OCI-LY7 (cell line): ENCODE data around the gene P2RX6. TPM values are rescaled to one million over a fixed set of nuclear protein-coding genes. Genes with fewer than 3 reads are reported as not detected.

Experiments
- BruUV-seq: library from RNA; stranded (reverse); fragments of 400-500 nt; replicated peaks from 2 replicates; lab custom pipeline; 2021; lab: Mats Ljungman, UMichigan
- CTCF ChIA-PET: fragments of 300-600 bp; sonication (Branson Sonifier 250); formaldehyde crosslinking; loops from one replicate; lab custom pipeline; 2022; ENCODE audit warnings: antibody characterized with exemption; ENCODE audit not compliant: unreplicated experiment; lab: Charles Lee
- POLR2A ChIA-PET: fragments of 300-600 bp; sonication (Branson Sonifier 250); formaldehyde crosslinking; loops from one replicate; lab custom pipeline; 2022; ENCODE audit warnings: antibody characterized with exemption; lab: Charles Lee
- DNase-seq: peaks from one replicate; pipeline ENCODE4 v3.0.0-alpha.2; 2015; ENCODE audit warnings: low spot score
- H2AFZ ChIP-seq: fragments of 200-600 bp; sonication (generic), shearing (Covaris generic); 2 replicates; pipeline ENCODE4 v1.6.1; 2014; ENCODE audit warnings: mild to moderate bottlenecking, antibody characterized with exemption, low read length, moderate library complexity
- H3K27ac ChIP-seq: fragments of 200-600 bp; sonication (generic); 2 replicates; pipeline ENCODE4 v1.5.1; 2014; ENCODE audit warnings: mixed run types, low read depth, mild to moderate bottlenecking, moderate library complexity, low read length, inconsistent platforms; ENCODE audit not compliant: poor library complexity, severe bottlenecking
- H3K36me3 ChIP-seq: fragments of 200-600 bp; sonication (generic); 2 replicates; pipeline ENCODE4 v1.6.1; 2014; ENCODE audit warnings: mild to moderate bottlenecking, antibody characterized with exemption, low read length, moderate library complexity, mixed read lengths; ENCODE audit not compliant: insufficient read depth
- H3K4me1 ChIP-seq: fragments of 200-600 bp; sonication (generic); 2 replicates; pipeline ENCODE4 v1.5.1; 2014; ENCODE audit warnings: mild to moderate bottlenecking, low read length; ENCODE audit not compliant: insufficient read depth, poor library complexity, severe bottlenecking
- H3K4me2 ChIP-seq: fragments of 200-600 bp; sonication (generic); 2 replicates; pipeline ENCODE4 v1.6.1; 2014; ENCODE audit warnings: mild to moderate bottlenecking, low read length
- H3K4me3 ChIP-seq: fragments of 200-600 bp; sonication (generic); 2 replicates; pipeline ENCODE4 v1.5.1; 2014; ENCODE audit warnings: mild to moderate bottlenecking, low read depth, low read length; ENCODE audit not compliant: poor library complexity, severe bottlenecking
- H3K79me2 ChIP-seq: fragments of 200-600 bp; sonication (generic); 2 replicates; pipeline ENCODE4 v1.6.1; 2016; ENCODE audit warnings: low read depth, mild to moderate bottlenecking, low read length, moderate library complexity, mixed read lengths; ENCODE audit not compliant: insufficient read depth
- H3K9me2 ChIP-seq: fragments of 200-600 bp; sonication (generic); 2 replicates; pipeline ENCODE4 v1.6.1; 2016; ENCODE audit warnings: mild to moderate bottlenecking, low read length, mixed read lengths; ENCODE audit not compliant: insufficient read depth
- H3K9me3 ChIP-seq: fragments of 200-600 bp; sonication (generic); 2 replicates; pipeline ENCODE4 v1.6.1; 2014; ENCODE audit warnings: mild to moderate bottlenecking, mixed run types, low read length, mixed read lengths
- H4K20me1 ChIP-seq: fragments of 200-600 bp; sonication (generic); 2 replicates; pipeline ENCODE4 v1.6.1; 2014; ENCODE audit warnings: mild to moderate bottlenecking, antibody characterized with exemption, low read length, moderate library complexity, mixed read lengths; ENCODE audit not compliant: insufficient read depth
- EZH2phosphoT487 ChIP-seq: fragments of 200-600 bp; sonication (generic); IDR thresholded peaks from 2 replicates; pipeline ENCODE4 v1.6.1; 2018; ENCODE audit warnings: low read depth, borderline replicate concordance, mild to moderate bottlenecking, mixed run types, antibody characterized with exemption, low read length, moderate library complexity, mixed read lengths
- intact Hi-C: fragments of 100-400 bp; cut with micrococcal nuclease; formaldehyde crosslinking; loops from one replicate; pipeline ENCODE4 v1.10.0; 2022; ENCODE audit not compliant: unreplicated experiment
- total RNA-seq, 2 experiments: library from RNA; depleted of rRNA in 1 of 2; stranded (reverse); fragments of >200 nt in 1 of 2; shearing (Covaris generic) in 1 of 2; gene quantifications; 2 replicates each; pipeline ENCODE4 v1.2.3, GENCODE V29; 2014 to 2022
- TF ChIP-seq, protein P1 (sequence below): fragments of 200-600 bp; sonication (generic); conservative IDR thresholded peaks from 2 replicates; pipeline ENCODE4 v1.5.1; 2014; ENCODE audit warnings: mild to moderate bottlenecking, antibody characterized with exemption, low read length, moderate library complexity, mixed read lengths

The P2RX6 gene
- total RNA-seq, 2 experiments from 2014 or later = 0.06 to 0.32 TPM

DNA sequence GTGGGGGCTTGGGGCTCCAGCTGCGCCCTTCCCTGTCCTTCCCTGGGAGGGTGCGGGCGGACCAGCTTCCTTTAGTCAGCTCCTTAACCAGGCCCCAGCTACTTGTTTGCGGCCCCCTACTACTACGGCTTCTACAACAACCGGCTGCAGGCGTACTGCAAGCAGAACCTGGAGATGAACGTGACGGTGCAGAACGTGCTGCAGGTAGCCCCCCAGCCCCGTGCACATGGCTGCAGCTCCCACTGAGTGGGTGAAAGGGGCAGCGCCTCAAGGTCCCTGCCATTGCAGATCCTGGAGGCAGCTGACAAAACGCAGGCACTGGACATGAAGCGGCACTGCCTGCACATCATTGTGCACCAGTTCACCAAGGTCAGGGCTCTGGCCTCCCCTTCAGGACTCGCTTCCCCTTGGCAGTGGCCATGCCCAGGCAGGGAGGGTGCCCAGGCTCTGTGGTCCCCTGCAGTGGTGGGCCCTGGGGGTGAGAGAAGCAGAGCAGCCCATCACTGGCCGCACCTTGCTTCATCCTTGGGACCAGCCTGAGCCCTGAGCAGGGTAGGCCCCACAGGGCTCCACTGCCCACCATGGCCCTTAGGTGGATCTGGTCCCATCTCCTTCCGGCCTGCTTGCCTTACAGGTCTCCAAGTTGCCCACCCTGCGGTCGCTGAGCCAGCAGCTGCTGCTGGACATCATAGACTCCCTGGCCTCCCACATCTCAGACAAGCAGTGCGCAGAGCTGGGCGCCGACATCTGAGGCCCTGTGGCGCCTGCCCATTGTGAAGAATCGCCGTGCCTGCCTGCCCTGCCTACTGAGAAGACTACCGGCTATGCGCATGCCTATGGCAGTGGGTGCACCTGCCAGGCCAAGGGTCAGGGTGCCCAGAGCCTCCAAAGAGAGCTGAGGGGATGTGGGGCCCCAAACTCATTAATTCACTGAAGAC lies 18.1 kb upstream of the P2RX6 start:
- Histone ChIP-seq H3K4me2 (no peak overlapping the region), H2AFZ (no peak overlapping the region), H3K79me2 (peaks cover 15% of the 10 kb centered on the region), H4K20me1 (no peaks in the 10 kb centered on the region), H3K9me3 (no peaks in the 10 kb centered on the region), H3K4me1 (peaks cover 24% of the 10 kb centered on the region), H3K36me3 (peaks cover 45% of the 10 kb centered on the region), H3K9me2 (no peaks in the 10 kb centered on the region), H3K4me3 (no peak overlapping the region), H3K27ac (no peak overlapping the region)
- TF ChIP-seq, protein P1, sequence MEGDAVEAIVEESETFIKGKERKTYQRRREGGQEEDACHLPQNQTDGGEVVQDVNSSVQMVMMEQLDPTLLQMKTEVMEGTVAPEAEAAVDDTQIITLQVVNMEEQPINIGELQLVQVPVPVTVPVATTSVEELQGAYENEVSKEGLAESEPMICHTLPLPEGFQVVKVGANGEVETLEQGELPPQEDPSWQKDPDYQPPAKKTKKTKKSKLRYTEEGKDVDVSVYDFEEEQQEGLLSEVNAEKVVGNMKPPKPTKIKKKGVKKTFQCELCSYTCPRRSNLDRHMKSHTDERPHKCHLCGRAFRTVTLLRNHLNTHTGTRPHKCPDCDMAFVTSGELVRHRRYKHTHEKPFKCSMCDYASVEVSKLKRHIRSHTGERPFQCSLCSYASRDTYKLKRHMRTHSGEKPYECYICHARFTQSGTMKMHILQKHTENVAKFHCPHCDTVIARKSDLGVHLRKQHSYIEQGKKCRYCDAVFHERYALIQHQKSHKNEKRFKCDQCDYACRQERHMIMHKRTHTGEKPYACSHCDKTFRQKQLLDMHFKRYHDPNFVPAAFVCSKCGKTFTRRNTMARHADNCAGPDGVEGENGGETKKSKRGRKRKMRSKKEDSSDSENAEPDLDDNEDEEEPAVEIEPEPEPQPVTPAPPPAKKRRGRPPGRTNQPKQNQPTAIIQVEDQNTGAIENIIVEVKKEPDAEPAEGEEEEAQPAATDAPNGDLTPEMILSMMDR = no peak
- no peak for TF ChIP-seq EZH2phosphoT487
- POLR2A ChIA-PET = no interaction called here
- BruUV-seq = no TSS peak
- intact Hi-C loops = no loop called here
- no peak for DNase-seq
- CTCF ChIA-PET = no interaction called here

DNA sequence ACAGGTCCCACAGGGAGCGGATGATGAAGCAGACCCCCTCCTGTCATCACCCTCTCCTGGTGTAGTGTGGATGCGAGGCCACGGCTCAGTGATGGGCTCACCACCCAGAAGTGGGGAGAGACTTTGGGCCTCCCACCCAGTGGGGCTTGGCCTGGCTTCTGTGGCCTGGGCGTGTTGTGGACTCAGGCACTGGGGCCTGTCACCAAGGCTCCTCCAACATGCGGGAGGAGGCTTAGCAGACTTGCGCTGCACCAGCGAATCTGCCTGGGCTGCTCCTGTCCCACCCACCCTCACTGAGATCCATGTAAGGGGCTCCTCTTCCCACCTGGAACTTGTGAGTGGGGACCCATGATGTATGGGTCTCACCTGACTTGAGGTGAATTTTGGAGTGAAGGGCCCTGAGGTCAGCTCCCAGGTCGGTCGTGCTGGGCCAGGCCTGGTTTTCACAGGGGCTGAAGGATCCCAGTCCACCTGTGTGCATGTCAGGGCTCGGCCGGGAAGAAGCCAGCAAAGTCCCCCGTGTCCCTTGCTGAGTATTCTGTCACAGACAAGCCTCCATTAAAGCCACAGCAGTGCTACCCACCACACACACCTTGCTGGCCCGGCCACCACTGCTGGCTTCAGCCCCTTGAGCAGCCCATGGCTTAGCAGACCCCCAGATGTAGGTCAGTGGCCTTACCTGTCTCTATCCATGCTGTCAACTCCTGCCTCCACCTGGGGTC lies 17.3 kb upstream of the P2RX6 start:
- Histone ChIP-seq H3K4me1 (peaks cover 24% of the 10 kb centered on the region), H2AFZ (no peak overlapping the region), H3K79me2 (peaks cover 15% of the 10 kb centered on the region), H3K4me3 (no peak overlapping the region), H3K9me3 (no peaks in the 10 kb centered on the region), H4K20me1 (no peaks in the 10 kb centered on the region), H3K9me2 (no peaks in the 10 kb centered on the region), H3K36me3 (peaks cover 41% of the 10 kb centered on the region), H3K27ac (no peak overlapping the region), H3K4me2 (no peak overlapping the region)
- TF ChIP-seq, protein P1 = no peak
- no peak for TF ChIP-seq EZH2phosphoT487
- intact Hi-C loops = no loop called here
- ChIA-PET CTCF (no interaction called here), POLR2A (interaction anchor here (1.1 kb wide), 1 partner anchor 15 kb away, joined by 3 read pairs; no protein-coding TSS in a partner anchor)
- no TSS peak for BruUV-seq
- no peak for DNase-seq
